Endothelial cell (in vitro differentiated cells): ENCODE measurements around the gene OFD1. TPM values are rescaled to one million over a fixed set of nuclear protein-coding genes. Genes with fewer than 3 reads are reported as not detected.

ENCODE experiments used
- DNase-seq: peaks from one replicate; pipeline ENCODE4 v3.0.0; 2021; ENCODE audit warnings: low spot score
- H3K27ac Mint-ChIP-seq: one replicate; pipeline ENCODE4 v1.8.0; 2021; ENCODE audit warnings: mixed read lengths, inconsistent platforms; ENCODE audit not compliant: unreplicated experiment
- H3K27me3 Mint-ChIP-seq: one replicate; pipeline ENCODE4 v1.8.0; 2021; ENCODE audit warnings: mild to moderate bottlenecking, moderate library complexity, mixed read lengths, inconsistent platforms; ENCODE audit not compliant: unreplicated experiment
- H3K36me3 Mint-ChIP-seq: one replicate; pipeline ENCODE4 v1.8.0; 2021; ENCODE audit warnings: mild to moderate bottlenecking, low read depth, mixed read lengths, inconsistent platforms; ENCODE audit not compliant: unreplicated experiment
- H3K4me1 Mint-ChIP-seq: one replicate; pipeline ENCODE4 v1.8.0; 2021; ENCODE audit warnings: mild to moderate bottlenecking, mixed read lengths, inconsistent platforms; ENCODE audit not compliant: unreplicated experiment
- H3K4me3 Mint-ChIP-seq: one replicate; pipeline ENCODE4 v1.8.0; 2021; ENCODE audit warnings: mild to moderate bottlenecking, mixed read lengths, inconsistent platforms; ENCODE audit not compliant: unreplicated experiment
- H3K9me3 Mint-ChIP-seq: one replicate; pipeline ENCODE4 v1.8.0; 2021; ENCODE audit warnings: mixed read lengths, inconsistent platforms; ENCODE audit not compliant: unreplicated experiment
- CTCF ChIP-seq: fragments of 200-600 bp; sonication (generic); IDR thresholded peaks from one replicate; pipeline ENCODE4 v1.5.0; 2021; ENCODE audit warnings: antibody characterized with exemption; ENCODE audit not compliant: unreplicated experiment
- total RNA-seq: library from RNA; stranded (reverse); fragmentation: NEBNext Ultra II Directional; extraction: Animal tissue kit (Norgen Biotek cat#: 25700); gene quantifications from one replicate; pipeline ENCODE4 v1.2.1, GENCODE V29; 2021; ENCODE audit not compliant: unreplicated experiment

OFD1 gene
- total RNA-seq, 1 donor from 2014 or later, result 17.7 TPM

DNA sequence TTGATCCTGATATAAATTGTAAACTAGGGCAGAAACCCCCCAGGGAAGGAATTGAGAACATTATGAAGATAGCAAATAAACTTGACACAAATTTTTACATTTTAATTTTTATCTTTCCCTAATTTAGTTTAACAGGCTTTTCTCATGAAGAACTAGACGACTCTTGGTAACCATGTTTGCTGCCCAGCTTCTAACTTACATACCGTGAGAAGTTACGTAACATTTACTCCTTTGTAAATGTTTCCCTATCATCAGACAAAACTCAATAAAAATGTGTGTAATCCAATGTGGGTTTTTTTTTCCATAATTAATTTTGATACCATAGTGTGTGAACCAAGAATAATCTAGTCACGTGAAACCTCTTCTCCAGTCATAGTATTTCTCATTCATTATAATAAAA is 34.4 kb downstream of the OFD1 start:
- no peak for DNase-seq
- H3K27ac Mint-ChIP-seq, result no peak overlapping the region
- H3K4me1 Mint-ChIP-seq, result peaks cover 18% of the 10 kb centered on the region
- no peaks in the 10 kb centered on the region for H3K9me3 Mint-ChIP-seq
- TF ChIP-seq CTCF, result no peak
- no peak overlapping the region for H3K4me3 Mint-ChIP-seq
- peaks cover 12% of the 10 kb centered on the region for H3K36me3 Mint-ChIP-seq
- peaks cover 3% of the 10 kb centered on the region for H3K27me3 Mint-ChIP-seq

DNA sequence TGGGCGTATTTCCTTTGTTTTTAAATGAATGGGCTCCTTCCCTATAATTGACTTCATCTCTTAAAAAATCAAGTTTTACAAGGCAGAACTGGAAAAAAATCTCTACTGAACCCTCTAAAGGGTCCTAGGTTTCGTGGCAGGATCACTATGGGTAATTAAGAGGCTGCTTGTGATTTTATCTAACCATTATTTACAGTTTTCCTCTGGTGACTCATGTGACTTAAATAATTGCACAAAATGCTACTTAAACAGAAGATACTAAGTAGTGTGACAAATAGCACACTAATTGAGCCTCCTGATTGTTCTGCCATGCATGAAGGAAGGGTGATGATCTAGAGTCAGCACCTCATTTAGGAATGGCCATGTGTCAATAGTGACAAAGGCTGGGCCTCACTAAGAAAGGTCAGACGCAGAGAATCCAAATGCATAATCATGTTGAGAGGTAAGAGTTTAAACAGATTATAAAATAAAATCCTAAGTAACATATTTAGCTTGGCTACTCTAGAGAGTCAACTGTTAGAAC is 35.5 kb downstream of the OFD1 start:
- Mint-ChIP-seq H3K4me3 (no peak overlapping the region), H3K27me3 (peaks cover 1% of the 10 kb centered on the region), H3K9me3 (no peaks in the 10 kb centered on the region), H3K36me3 (peaks cover 12% of the 10 kb centered on the region), H3K4me1 (peaks cover 11% of the 10 kb centered on the region), H3K27ac (no peak overlapping the region)
- TF ChIP-seq CTCF, result no peak
- no peak for DNase-seq

- H3K4me1 Mint-ChIP-seq, result no peaks in the 10 kb centered on the region
- no peaks in the 10 kb centered on the region for H3K27me3 Mint-ChIP-seq
- no peaks in the 10 kb centered on the region for H3K36me3 Mint-ChIP-seq
- no peak overlapping the region for H3K27ac Mint-ChIP-seq
- TF ChIP-seq CTCF, result no peak
- no peaks in the 10 kb centered on the region for H3K9me3 Mint-ChIP-seq
- DNase-seq, result no peak
- no peak overlapping the region for H3K4me3 Mint-ChIP-seq
Observed at GRCh38 chrX:13774696-13775095, 40.1 kb downstream of the OFD1 start.

DNA sequence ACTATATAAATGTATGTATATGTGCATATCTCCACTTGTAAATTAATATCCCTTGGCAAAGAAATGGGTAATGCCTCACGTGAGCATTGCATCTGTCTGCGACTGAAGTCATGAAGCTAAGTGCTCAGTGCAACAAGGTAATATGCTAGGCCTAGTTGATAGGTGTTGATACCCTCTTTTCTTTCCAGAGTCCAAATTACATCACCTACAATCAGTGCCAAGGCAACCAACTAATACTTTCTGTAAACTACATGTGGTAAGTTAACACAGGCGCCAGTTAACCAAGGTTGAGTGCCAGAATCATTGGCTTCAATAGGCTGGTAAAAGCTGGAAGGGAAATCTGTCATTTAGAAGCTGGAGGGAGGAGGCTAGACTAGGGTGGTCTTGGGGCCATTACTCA is 41.3 kb downstream of the OFD1 start:
- H3K36me3 Mint-ChIP-seq, result no peaks in the 10 kb centered on the region
- no peak overlapping the region for H3K27ac Mint-ChIP-seq
- TF ChIP-seq CTCF, result no peak
- H3K4me3 Mint-ChIP-seq, result no peak overlapping the region
- no peaks in the 10 kb centered on the region for H3K4me1 Mint-ChIP-seq
- H3K9me3 Mint-ChIP-seq, result no peaks in the 10 kb centered on the region
- H3K27me3 Mint-ChIP-seq, result no peaks in the 10 kb centered on the region
- DNase-seq, result no peak

DNA sequence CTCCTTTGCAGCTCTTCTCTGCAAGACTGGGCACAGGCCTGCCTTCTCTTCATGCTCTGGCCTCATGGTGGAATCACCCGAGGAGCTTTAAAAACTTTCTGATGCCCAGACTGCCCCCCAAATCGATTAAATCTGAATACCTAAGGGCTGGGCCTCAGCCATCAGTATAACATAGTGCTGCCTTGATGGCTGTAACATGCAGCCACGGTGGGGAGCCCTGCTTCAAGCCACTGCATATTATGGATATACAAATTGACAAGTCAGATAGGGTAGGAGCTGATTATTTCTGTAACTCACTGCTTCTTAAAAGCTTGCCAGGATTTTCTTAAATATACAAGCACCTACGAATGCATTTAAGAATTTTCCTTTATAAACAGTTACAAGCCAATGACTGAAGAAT is 41.8 kb downstream of the OFD1 start:
- H3K27me3 Mint-ChIP-seq, result no peaks in the 10 kb centered on the region

More for the DNA sequence above, 41.8 kb downstream of the OFD1 start:
- H3K27ac Mint-ChIP-seq, result no peak overlapping the region
- no peaks in the 10 kb centered on the region for H3K9me3 Mint-ChIP-seq
- no peak overlapping the region for H3K4me3 Mint-ChIP-seq
- no peaks in the 10 kb centered on the region for H3K36me3 Mint-ChIP-seq
- no peak for TF ChIP-seq CTCF
- H3K4me1 Mint-ChIP-seq, result peaks cover 4% of the 10 kb centered on the region
- DNase-seq, result no peak
